CD4-positive, alpha-beta T cell (primary cell): ENCODE measurements around the gene PFKL. TPM values are rescaled to one million over a fixed set of nuclear protein-coding genes. Genes with fewer than 3 reads are reported as not detected.

ENCODE experiments used
- ATAC-seq: fragments of 200-7000 bp; cut with Tn5 transposase; one replicate; pipeline ENCODE4 v1.10.0; 2022; ENCODE audit warnings: mild to moderate bottlenecking; ENCODE audit not compliant: poor library complexity
- CTCF ChIA-PET: fragments of 350-600 bp; sonication (Branson Sonifier 250); formaldehyde crosslinking; loops from one replicate; lab custom pipeline; 2021; ENCODE audit warnings: antibody characterized with exemption, inconsistent platforms; lab: Charles Lee
- POLR2A ChIA-PET: fragments of 350-600 bp; sonication (Branson Sonifier 250); formaldehyde crosslinking; loops from one replicate; lab custom pipeline; 2021; ENCODE audit warnings: antibody characterized with exemption, inconsistent platforms; lab: Charles Lee
- DNase-seq, 14 experiments: peaks; one replicate each; pipeline ENCODE4 v3.0.0-alpha.2; 2013 to 2020; ENCODE audit warnings: mixed read lengths in 2 of 14
- H3K27ac ChIP-seq, 2 donors: one replicate each; pipeline versions ENCODE4 v1.5.1 to v1.7.0; 2013; ENCODE audit warnings: low read length in 2 of 2, low read depth in 1 of 2, mild to moderate bottlenecking in 1 of 2
- H3K27me3 ChIP-seq, 2 experiments: 1 replicate in 1 of 2; 2 replicates in 1 of 2; pipeline versions ENCODE4 v1.6.1 to v1.7.0; 2013; ENCODE audit warnings: low read length in 2 of 2, control low read depth in 1 of 2, mild to moderate bottlenecking in 1 of 2, moderate library complexity in 1 of 2; ENCODE audit not compliant: insufficient read depth in 2 of 2, control insufficient read depth in 1 of 2
- H3K36me3 ChIP-seq: one replicate; pipeline ENCODE4 v1.6.1; 2013; ENCODE audit warnings: low read length, control low read depth; ENCODE audit not compliant: insufficient read depth
- H3K4me1 ChIP-seq: one replicate; pipeline ENCODE4 v1.6.1; 2013; ENCODE audit warnings: low read length, control low read depth; ENCODE audit not compliant: insufficient read depth
- H3K4me3 ChIP-seq: one replicate; pipeline ENCODE4 v1.5.1; 2013; ENCODE audit warnings: mild to moderate bottlenecking, low read length, moderate library complexity
- H3K9me3 ChIP-seq, 2 experiments: 1 replicate in 1 of 2; 2 replicates in 1 of 2; pipeline versions ENCODE4 v1.6.1 to v1.7.0; 2013; ENCODE audit warnings: low read length in 2 of 2, mild to moderate bottlenecking in 2 of 2, control low read depth in 1 of 2, moderate library complexity in 1 of 2; ENCODE audit not compliant: control insufficient read depth in 1 of 2, insufficient read depth in 1 of 2
- H3K27ac Mint-ChIP-seq: one replicate; pipeline ENCODE4 v1.8.0; 2020; ENCODE audit warnings: mixed read lengths
- H3K27me3 Mint-ChIP-seq: one replicate; pipeline ENCODE4 v1.8.0; 2021; ENCODE audit warnings: mixed read lengths
- H3K36me3 Mint-ChIP-seq: one replicate; pipeline ENCODE4 v1.8.0; 2021; ENCODE audit warnings: low read depth, mixed read lengths
- H3K4me1 Mint-ChIP-seq: one replicate; pipeline ENCODE4 v1.8.0; 2021; ENCODE audit warnings: low read depth, mixed read lengths
- H3K4me3 Mint-ChIP-seq: one replicate; pipeline ENCODE4 v1.8.0; 2020; ENCODE audit warnings: mild to moderate bottlenecking, mixed read lengths
- H3K9me3 Mint-ChIP-seq: one replicate; pipeline ENCODE4 v1.8.0; 2020; ENCODE audit warnings: mixed read lengths
- CTCF ChIP-seq: fragments of 200-600 bp; IDR thresholded peaks from one replicate; pipeline ENCODE4 v1.8.0; 2022; ENCODE audit warnings: antibody characterized with exemption, mild to moderate bottlenecking
- intact Hi-C, 2 experiments: fragments of 100-400 bp; cut with DNase I in 1 of 2; cut with micrococcal nuclease in 1 of 2; formaldehyde crosslinking; loops; one replicate each; pipeline versions ENCODE4 v1.15.1 to v1.9.0; 2023 to 2025; cut with DNase I, micrococcal nuclease
- total RNA-seq, 174 experiments: library from RNA in 2 of 174; stranded (reverse) in 2 of 174; gene quantifications; one replicate each; pipeline ENCODE4 v1.2.3 and lab custom pipeline; 2021 to 2026

Gene PFKL
- total RNA-seq, 2 experiments from 2014 or later, result 115 to 117 TPM

DNA sequence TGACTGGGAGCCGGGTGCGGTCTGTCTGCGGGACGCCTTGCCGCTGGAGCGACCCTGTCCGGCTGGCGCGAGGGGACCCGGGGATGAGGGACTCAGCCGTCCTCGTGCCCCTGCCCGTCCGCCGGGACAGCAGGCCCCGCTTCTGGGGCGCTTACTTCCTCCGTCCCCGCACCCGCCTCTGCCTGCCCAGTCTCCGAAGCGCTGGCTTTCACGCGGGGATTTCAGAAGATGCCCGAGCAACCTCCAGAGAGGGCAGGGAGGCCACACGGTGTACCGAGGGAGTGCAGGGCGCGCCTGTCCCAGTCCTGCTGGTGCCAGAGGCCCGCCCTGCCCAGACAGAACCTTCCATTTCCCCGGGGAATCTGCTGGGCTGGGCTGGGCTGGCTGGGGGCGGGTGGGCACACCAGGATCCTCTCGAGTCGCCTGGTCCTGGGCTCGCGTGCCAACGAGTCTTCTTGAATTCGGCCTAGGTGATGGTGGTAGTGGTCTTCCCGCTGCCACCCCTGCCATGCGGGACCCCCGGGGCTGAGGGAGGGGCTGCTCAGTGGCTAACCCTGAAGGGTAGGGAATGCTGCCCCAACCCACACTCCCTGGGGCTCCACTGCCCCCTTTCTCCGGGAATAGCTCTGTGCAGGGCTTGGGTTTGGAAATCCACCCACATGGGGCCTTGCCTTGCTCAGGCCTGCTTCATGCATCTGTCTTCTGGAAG is 51.1 kb downstream of the PFKL start:
- H3K4me1 Mint-ChIP-seq, result peaks cover 37% of the 10 kb centered on the region
- no peak overlapping the region for H3K27ac Mint-ChIP-seq
- H3K36me3 ChIP-seq, result no peaks in the 10 kb centered on the region
- POLR2A ChIA-PET, result no interaction called here
- DNase-seq, result no peak
- H3K9me3 Mint-ChIP-seq, result no peaks in the 10 kb centered on the region
- H3K27me3 Mint-ChIP-seq, result peaks cover 14% of the 10 kb centered on the region
- H3K27me3 ChIP-seq, result peaks cover 15% of the 10 kb centered on the region in 2 experiments
- intact Hi-C loops, result loop anchor here in 1 of 2 experiments (5.0 to 10.0 kb wide), 2 partner anchors 49 to 64 kb away; partner anchors contain the start of gene PFKL
- H3K27ac ChIP-seq, result no peak overlapping the region
- peaks cover 0 to 5% of the 10 kb centered on the region in 2 experiments for H3K9me3 ChIP-seq
- peaks cover 51% of the 10 kb centered on the region for H3K4me1 ChIP-seq
- ATAC-seq, result no peak
- H3K4me3 ChIP-seq, result no peak overlapping the region
- H3K4me3 Mint-ChIP-seq, result no peak overlapping the region
- no peaks in the 10 kb centered on the region for H3K36me3 Mint-ChIP-seq
- TF ChIP-seq CTCF, result no peak
- CTCF ChIA-PET, result no interaction called here

DNA sequence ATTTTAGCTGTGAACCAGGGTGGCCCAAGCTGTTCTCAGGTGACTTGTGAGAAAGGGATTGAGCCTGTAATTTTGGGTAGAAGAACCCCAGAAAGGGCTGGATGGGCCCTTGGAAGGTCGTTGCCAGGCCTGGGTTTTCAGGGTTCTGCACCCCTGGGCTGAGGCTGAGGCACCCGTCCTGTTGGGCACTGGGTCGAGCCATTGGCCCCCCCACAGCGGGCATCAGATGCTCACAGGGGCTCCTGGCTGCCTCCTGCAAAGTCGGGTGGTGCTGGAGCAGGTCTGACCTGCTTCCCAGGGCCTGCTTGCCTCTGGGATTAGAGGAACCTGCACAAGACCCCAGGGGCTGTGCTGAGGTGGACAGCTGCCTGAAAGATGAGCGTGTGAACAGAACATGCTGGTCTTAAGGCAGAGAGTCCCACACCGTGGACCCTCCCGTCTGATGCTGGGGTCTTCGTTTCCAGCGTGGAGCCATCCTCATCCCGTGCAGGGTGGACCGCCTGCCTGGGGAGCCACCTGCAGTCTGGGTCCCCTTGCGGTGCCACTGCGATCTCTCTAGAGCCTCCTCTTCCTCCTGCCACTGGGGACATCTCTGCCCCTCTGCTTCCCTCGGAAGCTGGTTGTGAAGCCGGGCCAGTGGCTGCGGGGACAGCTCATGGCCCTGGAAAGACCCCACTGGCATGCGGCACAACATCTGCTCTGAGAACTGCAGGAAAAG is 51.8 kb downstream of the PFKL start:
- DNase-seq, result no peak

More for the DNA sequence above, 51.8 kb downstream of the PFKL start:
- no peak overlapping the region for H3K27ac Mint-ChIP-seq
- H3K36me3 Mint-ChIP-seq, result no peaks in the 10 kb centered on the region
- Histone ChIP-seq H3K4me3 (no peak overlapping the region), H3K36me3 (no peaks in the 10 kb centered on the region), H3K4me1 (peaks cover 55% of the 10 kb centered on the region), H3K9me3 (peaks cover 0 to 5% of the 10 kb centered on the region in 2 experiments), H3K27me3 (peaks cover 15% of the 10 kb centered on the region in 2 experiments), H3K27ac (no peak overlapping the region)
- CTCF ChIA-PET, result no interaction called here
- peaks cover 44% of the 10 kb centered on the region for H3K4me1 Mint-ChIP-seq
- H3K9me3 Mint-ChIP-seq, result no peaks in the 10 kb centered on the region
- H3K27me3 Mint-ChIP-seq, result peaks cover 13% of the 10 kb centered on the region
- no peak for TF ChIP-seq CTCF
- ATAC-seq, result no peak
- H3K4me3 Mint-ChIP-seq, result no peak overlapping the region
- POLR2A ChIA-PET, result no interaction called here
- intact Hi-C loops, result loop anchor here in 1 of 2 experiments (5.0 to 10.0 kb wide), 2 partner anchors 49 to 63 kb away; partner anchors contain the start of gene PFKL
